ENCODE data around the gene DEXI. TPM values are rescaled to one million over a fixed set of nuclear protein-coding genes. Genes with fewer than 3 reads are reported as not detected.

Gene DEXI
- total and polyA plus RNA-seq, 2 of the 13 experiments (the other 11 are each of a cell fraction or from before 2014, with no cell fraction given), result 51.5 to 70.4 TPM

DNA sequence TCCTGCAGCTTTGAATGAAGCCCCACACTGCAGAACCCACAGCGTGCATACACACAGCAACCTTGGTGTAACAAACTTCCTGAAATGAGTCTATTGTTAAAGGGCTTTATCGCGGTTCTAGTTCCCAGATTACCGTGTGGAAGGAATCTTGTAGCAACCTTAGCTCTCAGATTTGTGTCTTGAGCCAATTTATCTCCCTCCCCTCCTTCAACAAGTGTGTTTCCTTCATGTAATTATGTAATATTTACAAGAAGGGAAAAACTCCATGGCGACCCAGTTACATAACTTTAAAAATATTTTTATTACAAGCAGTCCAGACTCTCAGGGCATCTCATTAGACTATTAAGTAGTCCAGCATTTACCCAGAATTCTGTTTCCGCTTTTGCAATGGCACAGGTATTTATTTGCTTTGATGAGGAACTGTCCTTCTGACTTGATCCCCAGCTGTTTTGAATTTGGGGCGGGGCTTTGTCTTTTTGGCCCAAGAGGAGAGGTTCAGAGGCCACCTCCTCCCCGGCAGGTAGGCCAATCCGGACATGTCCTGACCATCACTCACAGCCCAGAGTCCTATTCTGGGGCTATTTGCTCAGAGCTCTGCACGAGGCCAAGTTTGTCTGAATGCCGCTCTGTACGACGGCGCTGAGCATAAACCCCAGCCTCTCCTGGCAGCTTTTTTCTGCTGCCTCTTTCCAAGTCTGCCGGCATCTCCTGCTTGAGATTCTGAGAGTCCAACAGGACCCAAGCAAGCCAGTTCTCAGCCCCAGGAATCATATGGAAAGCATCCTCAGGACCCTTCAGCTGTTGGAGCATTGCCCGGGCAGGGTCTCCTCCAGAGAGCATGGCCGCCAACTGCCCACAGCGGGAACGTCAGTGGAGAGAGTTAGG lies 37.7 kb upstream of the DEXI start (continued):
- TF ChIP-seq, protein P1, sequence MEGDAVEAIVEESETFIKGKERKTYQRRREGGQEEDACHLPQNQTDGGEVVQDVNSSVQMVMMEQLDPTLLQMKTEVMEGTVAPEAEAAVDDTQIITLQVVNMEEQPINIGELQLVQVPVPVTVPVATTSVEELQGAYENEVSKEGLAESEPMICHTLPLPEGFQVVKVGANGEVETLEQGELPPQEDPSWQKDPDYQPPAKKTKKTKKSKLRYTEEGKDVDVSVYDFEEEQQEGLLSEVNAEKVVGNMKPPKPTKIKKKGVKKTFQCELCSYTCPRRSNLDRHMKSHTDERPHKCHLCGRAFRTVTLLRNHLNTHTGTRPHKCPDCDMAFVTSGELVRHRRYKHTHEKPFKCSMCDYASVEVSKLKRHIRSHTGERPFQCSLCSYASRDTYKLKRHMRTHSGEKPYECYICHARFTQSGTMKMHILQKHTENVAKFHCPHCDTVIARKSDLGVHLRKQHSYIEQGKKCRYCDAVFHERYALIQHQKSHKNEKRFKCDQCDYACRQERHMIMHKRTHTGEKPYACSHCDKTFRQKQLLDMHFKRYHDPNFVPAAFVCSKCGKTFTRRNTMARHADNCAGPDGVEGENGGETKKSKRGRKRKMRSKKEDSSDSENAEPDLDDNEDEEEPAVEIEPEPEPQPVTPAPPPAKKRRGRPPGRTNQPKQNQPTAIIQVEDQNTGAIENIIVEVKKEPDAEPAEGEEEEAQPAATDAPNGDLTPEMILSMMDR (CRISPR knock-in tag; IDR thresholded peaks at IDR 0.05), result 0 out of 2 replicates have a peak, but pooled peaks have one; percentile 4
- TF ChIP-seq TEAD3 (CRISPR knock-in tag; optimal IDR thresholded peaks at IDR 0.05; ENCODE audit: borderline replicate concordance) (peak; percentile 49), RAD51 (IDR thresholded peaks at IDR 0.05; ENCODE audit: borderline replicate concordance) (no peak), POLR2AphosphoS5 (IDR thresholded peaks at IDR 0.05; ENCODE audit: low read depth, low read length) (no peak), ZNF335 (CRISPR knock-in tag; IDR thresholded peaks at IDR 0.05) (no peak), STAG1 (CRISPR knock-in tag; IDR thresholded peaks at IDR 0.05) (no peak), IKZF4 (CRISPR knock-in tag; IDR thresholded peaks at IDR 0.05; ENCODE audit: borderline replicate concordance, low read depth, not compliant biosample characterization) (no peak), TRIM24 (CRISPR knock-in tag; IDR thresholded peaks at IDR 0.05) (no peak), ZNF564 (CRISPR knock-in tag; IDR thresholded peaks at IDR 0.05) (no peak), CENPX (CRISPR knock-in tag; IDR thresholded peaks at IDR 0.05) (no peak), ZNF337 (CRISPR knock-in tag; IDR thresholded peaks at IDR 0.05; ENCODE audit: borderline replicate concordance, low read depth) (no peak), ZNF674 (CRISPR knock-in tag; IDR thresholded peaks at IDR 0.05; ENCODE audit: low read depth) (no peak), SALL2 (CRISPR knock-in tag; IDR thresholded peaks at IDR 0.05) (no peak), SIN3B (IDR thresholded peaks at IDR 0.05; ENCODE audit: low read length) (no peak), HNF4A (CRISPR knock-in tag; IDR thresholded peaks at IDR 0.05) (peak; percentile 33; the same call in 1 of the 2 replicates)
- TF ChIP-seq, protein P2, sequence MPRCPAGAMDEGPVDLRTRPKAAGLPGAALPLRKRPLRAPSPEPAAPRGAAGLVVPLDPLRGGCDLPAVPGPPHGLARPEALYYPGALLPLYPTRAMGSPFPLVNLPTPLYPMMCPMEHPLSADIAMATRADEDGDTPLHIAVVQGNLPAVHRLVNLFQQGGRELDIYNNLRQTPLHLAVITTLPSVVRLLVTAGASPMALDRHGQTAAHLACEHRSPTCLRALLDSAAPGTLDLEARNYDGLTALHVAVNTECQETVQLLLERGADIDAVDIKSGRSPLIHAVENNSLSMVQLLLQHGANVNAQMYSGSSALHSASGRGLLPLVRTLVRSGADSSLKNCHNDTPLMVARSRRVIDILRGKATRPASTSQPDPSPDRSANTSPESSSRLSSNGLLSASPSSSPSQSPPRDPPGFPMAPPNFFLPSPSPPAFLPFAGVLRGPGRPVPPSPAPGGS (CRISPR knock-in tag; IDR thresholded peaks at IDR 0.05), result no peak
- TF ChIP-seq, protein P3, sequence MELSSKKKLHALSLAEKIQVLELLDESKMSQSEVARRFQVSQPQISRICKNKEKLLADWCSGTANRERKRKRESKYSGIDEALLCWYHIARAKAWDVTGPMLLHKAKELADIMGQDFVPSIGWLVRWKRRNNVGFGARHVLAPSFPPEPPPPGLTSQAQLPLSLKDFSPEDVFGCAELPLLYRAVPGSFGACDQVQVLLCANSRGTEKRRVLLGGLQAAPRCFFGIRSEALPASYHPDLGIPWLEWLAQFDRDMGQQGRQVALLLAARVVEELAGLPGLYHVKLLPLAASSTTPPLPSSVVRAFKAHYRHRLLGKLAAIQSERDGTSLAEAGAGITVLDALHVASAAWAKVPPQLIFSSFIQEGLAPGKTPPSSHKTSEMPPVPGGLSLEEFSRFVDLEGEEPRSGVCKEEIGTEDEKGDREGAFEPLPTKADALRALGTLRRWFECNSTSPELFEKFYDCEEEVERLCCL (CRISPR knock-in tag; IDR thresholded peaks at IDR 0.05; ENCODE audit: borderline replicate concordance), result no peak
- TF ChIP-seq, protein P4, sequence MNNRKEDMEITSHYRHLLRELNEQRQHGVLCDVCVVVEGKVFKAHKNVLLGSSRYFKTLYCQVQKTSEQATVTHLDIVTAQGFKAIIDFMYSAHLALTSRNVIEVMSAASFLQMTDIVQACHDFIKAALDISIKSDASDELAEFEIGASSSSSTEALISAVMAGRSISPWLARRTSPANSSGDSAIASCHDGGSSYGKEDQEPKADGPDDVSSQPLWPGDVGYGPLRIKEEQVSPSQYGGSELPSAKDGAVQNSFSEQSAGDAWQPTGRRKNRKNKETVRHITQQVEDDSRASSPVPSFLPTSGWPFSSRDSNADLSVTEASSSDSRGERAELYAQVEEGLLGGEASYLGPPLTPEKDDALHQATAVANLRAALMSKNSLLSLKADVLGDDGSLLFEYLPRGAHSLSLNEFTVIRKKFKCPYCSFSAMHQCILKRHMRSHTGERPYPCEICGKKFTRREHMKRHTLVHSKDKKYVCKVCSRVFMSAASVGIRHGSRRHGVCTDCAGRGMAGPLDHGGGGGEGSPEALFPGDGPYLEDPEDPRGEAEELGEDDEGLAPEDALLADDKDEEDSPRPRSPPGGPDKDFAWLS (CRISPR knock-in tag; IDR thresholded peaks at IDR 0.05; ENCODE audit: borderline replicate concordance), result no peak
- TF ChIP-seq, protein P5, sequence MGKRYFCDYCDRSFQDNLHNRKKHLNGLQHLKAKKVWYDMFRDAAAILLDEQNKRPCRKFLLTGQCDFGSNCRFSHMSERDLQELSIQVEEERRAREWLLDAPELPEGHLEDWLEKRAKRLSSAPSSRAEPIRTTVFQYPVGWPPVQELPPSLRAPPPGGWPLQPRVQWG (CRISPR knock-in tag; IDR thresholded peaks at IDR 0.05; ENCODE audit: borderline replicate concordance, low read depth), result no peak
- TF ChIP-seq, protein P6, sequence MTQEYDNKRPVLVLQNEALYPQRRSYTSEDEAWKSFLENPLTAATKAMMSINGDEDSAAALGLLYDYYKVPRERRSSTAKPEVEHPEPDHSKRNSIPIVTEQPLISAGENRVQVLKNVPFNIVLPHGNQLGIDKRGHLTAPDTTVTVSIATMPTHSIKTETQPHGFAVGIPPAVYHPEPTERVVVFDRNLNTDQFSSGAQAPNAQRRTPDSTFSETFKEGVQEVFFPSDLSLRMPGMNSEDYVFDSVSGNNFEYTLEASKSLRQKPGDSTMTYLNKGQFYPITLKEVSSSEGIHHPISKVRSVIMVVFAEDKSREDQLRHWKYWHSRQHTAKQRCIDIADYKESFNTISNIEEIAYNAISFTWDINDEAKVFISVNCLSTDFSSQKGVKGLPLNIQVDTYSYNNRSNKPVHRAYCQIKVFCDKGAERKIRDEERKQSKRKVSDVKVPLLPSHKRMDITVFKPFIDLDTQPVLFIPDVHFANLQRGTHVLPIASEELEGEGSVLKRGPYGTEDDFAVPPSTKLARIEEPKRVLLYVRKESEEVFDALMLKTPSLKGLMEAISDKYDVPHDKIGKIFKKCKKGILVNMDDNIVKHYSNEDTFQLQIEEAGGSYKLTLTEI (CRISPR knock-in tag; conservative IDR thresholded peaks at IDR 0.05), result no peak
